ENCODE measurements around the gene FTHL17.

FTHL17 gene

GRCh38 chrX:31071725-31072124, at the start of gene FTHL17:
Gene FTHL17, minus strand, starts transcription at chrX:31072041. Its CDS starts 88 bp downstream, at chrX:31071953.
- no peak for DNase-seq

DNA sequence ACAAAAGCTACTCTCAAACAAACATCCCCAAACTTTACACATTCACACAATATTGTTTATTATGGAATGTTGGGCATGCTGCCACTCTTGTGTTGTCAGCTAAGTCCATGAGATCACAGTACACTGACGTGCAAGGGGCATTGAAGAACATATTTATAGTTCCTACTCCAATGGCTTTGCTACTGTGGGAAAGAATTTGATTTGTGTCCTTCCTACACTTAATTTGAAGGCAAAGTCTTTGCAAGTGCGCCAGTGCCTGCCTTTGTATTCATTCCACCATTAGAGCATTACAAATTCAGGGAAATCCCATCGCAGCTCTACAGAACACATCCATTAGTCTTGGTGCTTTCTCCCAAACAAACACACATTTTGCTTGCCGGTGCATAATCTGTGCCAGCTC, 45.4 kb upstream of the FTHL17 start:
- no peak for DNase-seq

DNA sequence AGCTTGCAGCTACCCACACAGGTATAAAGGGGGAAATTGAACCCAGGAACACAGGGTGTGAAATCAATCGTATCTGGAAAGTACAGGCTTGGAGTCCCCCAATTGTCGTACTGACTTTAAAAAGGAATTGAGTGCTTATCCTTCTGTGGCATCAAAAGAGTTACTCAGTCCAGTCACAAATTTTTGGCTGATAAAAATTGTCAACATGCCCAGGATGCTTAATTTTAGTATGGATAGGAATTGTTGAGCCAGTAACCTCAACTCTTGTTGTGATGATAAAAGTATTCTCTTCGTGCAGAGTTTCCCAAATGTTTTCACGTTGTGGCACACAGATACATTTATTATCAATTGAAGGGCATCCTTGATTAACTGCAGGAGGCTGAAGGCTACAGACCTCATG, 43.6 kb upstream of the FTHL17 start:
- DNase-seq: no peak

GRCh38 chrX:31114858-31115257, 43.0 kb upstream of the FTHL17 start:
- no peak for DNase-seq

DNA sequence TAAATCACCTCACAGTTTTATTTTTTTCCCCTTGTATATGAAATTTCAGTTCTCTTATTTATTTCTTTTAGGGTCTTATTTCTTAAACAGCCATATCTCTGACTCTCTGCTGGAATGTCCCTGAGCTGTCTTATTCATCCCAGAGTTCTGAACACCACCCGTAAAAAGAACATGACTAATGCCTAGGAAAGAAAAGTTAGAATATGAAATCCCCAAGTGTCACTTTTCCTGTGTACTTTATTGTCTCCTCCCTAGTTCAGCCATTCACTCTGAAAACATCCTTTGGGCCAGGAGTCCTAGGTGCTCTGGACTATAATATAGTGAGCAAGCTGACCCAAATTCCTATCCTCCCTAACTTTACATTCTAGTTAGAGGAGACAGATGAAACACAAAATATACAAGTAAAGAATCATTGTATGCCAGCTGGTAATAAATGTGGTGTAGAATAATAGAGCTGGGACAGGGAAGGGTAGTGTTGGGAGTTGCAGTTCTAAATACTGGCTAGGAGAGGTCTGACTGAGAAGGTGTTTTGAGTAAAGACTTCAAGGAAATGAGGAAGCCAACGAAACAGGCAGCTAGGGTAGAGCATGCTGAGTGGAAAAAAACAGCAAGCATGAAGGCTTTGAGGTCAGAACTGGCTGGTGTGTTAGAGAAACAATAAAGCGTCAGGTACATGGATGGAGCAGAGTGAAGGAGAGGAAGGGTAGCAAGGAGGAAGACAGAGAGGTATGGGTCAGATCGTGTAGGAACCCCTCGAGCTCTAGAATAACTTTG, 40.6 kb upstream of the FTHL17 start:
- no peak for DNase-seq

DNA sequence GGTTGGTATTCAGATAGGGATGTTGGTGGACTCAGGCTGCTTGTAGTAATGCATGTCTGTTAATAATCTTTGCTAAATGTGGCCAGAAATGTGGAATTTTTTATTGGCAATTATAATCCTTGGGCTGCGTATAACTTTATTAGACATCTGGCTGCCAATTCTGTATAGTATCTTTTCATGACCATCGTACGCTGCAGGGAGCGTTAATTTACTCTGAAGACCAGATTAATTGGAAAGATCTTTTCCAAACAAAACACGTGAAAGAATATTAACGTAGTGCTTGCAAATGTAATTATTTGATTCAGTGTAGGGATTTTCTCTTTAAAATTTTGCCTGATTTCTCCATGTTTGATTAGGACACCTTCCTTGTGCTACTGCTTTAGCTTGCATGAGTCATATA, 38.8 kb upstream of the FTHL17 start:
- no peak for DNase-seq

DNA sequence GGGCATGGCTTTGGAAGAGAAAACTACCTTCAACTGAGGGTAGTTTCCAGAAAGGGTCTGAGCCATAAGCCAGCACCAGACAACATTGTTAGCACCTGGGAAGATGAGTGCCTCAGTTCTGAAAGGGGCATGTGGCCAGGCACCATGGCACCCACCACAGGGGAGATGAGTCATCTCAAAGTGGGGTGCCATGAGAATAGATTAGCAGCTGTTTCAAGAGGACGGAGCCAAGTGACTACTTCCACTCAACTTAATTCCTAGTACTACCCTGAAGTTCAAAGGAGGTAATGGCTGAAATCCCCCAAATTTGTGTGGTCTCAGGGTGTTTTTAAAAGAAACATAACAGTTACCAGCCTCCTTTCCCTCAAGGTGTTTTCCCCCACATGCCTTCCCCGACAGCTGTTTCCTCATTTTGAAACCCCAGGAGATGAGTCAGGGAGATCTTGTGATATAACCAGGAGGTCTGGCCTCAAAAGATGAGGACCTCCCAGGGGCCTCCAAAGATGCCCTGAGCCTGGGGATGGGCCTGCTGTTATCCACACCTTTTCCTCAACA, 27.8 kb upstream of the FTHL17 start:
- no peak for DNase-seq

DNA sequence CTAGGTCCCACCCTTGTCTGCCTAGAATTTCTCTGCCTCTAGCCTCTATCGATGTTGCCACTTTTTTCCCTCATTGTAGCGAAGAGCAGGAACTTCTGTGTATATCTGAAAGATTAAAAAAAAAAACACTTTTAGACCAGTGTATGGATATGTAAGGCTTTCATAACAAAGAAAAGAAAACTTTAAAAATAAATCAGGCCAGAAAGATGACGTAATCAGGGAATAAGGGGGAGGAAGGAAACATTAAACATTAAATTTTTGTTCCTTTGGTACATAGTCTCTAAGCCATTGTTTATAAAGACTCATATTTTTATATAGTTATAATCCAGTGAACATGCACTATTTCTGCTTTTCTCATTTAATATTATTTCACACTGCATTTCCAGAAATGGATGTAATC, 26.2 kb upstream of the FTHL17 start:
- no peak for DNase-seq

DNA sequence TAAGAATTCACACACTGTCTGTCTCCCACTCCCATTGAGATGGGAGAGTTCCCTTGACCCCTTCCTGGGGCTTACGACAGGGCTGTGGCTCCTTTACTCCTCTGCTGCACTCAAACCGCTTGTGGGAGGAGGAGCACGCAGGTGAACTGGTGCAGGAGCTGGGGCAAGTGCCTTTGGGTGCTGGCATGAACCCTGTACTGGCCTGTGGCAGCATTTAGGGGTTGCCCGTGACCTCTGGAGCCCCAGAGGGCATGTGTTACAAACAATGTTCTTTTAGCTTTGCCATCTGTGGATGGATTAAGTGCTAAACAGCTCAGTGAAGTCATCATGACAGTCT, 21.8 kb upstream of the FTHL17 start:
- DNase-seq: no peak

DNA sequence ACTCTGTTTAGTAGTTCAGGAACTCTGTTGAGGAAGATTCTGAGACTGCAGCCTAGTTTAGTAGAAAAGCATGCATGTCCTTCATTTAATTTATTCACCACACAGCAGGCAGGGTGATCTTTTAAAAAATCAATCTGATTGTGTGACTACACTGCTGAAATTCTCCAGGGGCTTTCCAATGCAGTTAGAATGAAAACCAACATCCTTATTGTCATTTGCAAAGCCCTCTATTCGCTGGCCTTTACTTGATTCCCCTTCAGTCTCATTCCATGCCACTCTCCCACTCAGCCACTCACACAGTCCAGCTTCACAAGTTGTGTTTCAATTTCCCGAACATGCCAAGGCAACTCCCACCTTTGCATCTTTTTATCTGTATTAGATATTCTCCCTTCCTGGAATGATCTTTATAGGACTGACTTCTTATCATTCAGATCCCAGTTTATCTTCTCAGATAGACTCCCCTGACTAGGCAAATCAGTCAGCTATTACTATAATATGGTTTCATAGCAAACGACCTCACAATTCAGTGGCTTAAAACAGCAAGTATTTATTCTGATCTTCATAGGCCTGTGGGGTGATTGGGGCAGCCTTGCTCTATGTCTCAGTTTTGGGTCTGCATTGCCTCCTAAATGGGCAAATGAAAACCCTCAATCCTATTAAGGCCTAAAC, 21.3 kb upstream of the FTHL17 start:
- no peak for DNase-seq

DNA sequence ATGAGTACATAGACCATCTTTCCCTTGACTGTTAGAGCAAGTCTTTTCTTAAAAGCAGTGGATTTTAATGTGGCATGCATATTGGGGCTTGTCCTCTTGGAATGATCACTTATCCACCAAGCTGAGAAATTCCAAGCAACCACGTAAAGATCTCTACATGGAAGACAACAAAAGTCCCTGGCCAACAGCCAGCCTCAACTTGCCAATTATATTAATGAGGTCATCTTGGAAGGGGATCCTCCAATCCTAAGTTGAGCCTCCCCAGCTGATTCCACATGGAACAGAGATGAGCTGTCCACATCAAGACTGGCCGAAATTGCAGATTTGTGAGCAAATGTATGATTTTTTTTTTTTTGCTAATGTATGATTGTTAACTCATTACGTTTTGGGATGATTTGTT, 20.6 kb upstream of the FTHL17 start:
- no peak for DNase-seq

- DNase-seq: no peak
Observed at GRCh38 chrX:31091819-31092218, 20.0 kb upstream of the FTHL17 start.

DNA sequence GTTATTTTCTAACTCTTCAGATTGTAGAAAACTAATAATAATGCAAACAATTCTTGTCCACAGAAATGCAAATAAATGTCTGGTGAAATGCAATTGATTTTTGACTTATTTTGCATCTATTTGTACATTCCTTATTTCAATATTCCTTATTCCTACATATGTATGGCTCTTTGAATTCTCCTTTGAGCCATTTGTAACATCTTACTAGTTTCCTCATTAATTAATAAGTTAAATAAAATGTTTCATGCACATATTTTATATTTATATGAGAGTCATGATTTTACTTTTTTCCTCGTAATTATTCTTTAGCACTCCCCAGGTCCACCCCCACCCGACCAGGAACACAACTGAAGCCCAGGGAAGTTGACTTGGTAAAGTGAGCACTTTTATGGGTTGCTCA, 2.7 kb upstream of the FTHL17 start:
- no peak for DNase-seq

- DNase-seq: no peak
Observed at GRCh38 chrX:31071262-31071661, 579 bp downstream of the FTHL17 start.

GRCh38 chrX:31070057-31070468, 1.8 kb downstream of the FTHL17 start:
- no peak for DNase-seq

- no peak for DNase-seq
Observed at GRCh38 chrX:31063114-31063513, 8.7 kb downstream of the FTHL17 start.

DNA sequence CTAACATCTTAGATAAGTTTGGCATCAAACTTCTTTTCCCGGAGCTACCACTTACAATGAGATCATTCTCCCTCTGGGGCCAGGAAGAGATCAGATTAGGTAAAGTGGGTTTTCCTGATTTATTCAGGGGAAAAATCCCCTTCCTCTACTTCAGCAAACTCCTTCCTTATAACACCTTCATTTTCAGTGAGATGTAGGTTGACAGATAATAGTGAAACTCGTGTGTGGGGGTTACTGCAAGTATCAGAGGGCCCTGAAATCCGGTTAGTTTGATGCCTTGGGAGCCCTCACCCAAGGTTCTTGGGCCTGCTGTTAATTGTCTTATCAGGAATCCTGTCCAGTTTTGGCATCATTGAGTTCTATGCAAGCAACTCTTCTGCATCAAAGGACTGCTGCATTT, 10.8 kb downstream of the FTHL17 start:
- DNase-seq: no peak

DNA sequence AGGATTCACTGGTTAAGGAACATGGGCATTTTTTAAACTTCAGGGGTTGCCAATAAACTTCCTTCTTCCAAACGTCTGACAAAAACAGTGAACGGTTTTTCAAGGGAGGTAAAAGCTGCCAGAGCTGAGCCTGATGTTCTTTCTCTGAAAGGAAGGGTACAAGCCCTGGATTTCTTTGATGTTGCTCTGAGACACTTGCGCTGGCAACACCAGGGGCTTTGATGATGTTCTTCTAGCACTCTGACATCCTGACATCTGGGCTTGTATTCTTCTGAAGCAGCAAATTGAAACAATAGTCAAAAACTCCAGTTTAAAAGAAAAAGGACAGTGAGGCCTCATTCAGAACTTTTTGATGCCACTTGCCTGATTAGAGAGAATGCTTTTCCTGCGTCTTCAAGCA, 11.8 kb downstream of the FTHL17 start:
- DNase-seq: no peak

- no peak for DNase-seq
Observed at GRCh38 chrX:31058284-31058683, 13.6 kb downstream of the FTHL17 start.

- DNase-seq: no peak
Observed at GRCh38 chrX:31057691-31058090, 14.2 kb downstream of the FTHL17 start.

GRCh38 chrX:31057291-31057690, 14.6 kb downstream of the FTHL17 start:
- DNase-seq: no peak

DNA sequence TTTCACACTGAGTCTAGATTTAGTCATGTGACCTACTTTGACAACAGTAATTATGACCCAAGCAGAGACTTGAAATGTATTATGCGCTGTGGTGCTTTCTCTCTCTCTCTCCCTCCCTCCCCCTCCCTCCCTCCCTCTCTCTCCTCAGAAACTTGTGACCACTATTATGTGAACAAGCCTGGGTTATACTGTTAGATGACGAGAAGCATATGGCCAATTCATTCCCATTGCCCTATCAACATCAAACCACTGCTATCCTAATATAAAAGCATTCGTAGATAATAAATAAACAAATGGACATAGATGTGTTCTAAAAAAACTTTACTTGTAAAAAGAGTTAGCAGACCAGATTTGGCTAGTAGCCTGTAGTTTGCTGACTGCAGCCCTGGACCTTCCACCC, 18.2 kb downstream of the FTHL17 start:
- DNase-seq: no peak

- DNase-seq: no peak
Observed at GRCh38 chrX:31039327-31039711, 32.5 kb downstream of the FTHL17 start.

DNA sequence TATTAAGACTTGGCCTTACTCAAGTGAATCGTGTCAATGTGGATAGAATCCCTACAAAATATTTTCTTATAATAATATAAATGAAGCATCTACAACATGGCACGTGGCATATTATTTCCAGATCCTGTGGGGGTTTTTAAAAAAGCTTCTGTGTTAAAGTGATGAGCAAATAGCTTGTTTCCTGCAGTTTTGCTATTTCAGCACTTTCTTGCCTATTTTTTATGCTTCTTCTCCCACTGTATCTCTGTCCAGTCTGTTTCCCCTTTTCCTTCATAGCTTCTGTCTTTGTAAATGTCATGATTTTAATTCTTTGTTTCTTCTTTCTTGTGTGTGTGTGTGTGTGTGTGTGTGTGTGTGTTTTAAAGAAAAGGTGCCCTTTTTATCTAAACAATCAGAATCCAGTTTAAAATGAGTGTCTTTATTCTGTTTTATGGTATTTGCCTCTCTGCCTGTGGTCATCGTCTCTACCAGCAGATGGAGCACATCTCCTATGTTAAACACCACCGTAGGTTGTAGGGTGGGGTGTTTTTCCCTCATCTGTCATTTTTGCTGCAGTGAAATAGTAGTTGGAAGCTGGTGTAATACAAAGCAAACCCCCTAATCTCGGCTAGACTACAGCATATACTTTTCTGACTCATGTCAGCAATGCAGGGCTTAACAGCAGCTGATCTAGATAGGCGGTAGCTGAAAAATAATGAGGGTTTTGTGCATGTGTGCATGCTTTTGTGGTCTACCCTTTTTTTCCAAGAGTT, 33.1 kb downstream of the FTHL17 start:
- no peak for DNase-seq
